GM21367 (cell line): ENCODE results near the gene SPPL2A.

ENCODE experiments used
- ATAC-seq: cut with Tn5 transposase; IDR thresholded peaks from one replicate; pipeline ENCODE4 v1.9.1; 2021; ENCODE audit not compliant: unreplicated experiment

SPPL2A gene

DNA sequence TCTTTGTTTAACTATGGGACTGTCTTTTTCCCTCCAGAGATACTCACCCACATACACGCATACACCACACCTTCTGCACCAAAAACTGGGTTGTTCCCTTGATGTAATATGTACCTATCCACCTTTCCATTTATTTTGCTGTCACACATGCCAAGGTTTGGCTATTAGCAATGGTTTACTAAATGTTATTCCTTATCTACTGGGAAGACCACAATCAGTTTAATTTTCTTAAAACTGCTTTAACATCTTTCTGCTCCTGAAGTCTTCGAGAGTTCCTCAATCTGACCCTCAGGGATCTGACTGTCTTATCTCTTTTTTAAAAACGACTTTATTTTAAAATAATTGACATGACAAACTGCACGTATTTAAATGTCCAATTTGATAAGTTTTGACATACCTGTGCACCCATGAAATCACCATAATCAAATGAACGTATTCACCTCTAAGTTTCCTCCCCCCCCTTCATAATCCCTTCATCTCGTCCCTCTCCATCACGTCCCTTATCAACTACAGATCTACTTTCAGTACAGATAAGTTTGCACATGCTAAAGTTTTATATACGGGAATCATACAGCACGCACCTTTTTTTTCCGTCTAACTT, 78.1 kb downstream of the SPPL2A start:
- no peak for ATAC-seq

- peak; percentile 77 for ATAC-seq
Measured at GRCh38 chr15:50686469-50687301, 78.8 kb downstream of the SPPL2A start, which contains the start of gene TRPM7. Gene TRPM7 (minus strand): TSS chr15:50686797. CDS start chr15:50686533, 264 bp downstream.

DNA sequence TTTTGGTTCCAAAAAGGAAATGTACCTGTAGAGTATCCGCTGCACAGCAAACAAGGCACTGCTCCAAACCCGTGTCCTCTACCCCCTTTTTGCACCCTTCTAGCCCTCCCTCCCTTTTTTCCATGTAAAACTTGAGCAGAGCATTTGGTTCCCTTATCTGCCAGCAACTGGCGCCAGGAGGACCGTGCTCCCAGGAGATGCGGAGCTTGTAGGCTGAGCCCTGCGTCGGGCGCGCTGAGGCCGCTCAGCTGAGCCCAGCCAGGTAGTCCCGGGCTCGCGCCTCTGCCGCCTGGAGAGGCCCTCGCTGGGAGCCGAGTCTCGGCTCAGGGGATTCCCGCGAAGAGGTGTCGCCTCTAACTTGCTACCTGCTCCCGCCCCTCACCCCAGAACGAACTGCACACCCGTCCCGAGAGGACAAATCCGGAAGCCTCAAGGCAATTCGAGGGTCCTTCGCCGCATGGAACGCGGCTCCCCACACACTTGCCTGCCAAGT, 79.5 kb downstream of the SPPL2A start:
- peak; percentile 40 for ATAC-seq

DNA sequence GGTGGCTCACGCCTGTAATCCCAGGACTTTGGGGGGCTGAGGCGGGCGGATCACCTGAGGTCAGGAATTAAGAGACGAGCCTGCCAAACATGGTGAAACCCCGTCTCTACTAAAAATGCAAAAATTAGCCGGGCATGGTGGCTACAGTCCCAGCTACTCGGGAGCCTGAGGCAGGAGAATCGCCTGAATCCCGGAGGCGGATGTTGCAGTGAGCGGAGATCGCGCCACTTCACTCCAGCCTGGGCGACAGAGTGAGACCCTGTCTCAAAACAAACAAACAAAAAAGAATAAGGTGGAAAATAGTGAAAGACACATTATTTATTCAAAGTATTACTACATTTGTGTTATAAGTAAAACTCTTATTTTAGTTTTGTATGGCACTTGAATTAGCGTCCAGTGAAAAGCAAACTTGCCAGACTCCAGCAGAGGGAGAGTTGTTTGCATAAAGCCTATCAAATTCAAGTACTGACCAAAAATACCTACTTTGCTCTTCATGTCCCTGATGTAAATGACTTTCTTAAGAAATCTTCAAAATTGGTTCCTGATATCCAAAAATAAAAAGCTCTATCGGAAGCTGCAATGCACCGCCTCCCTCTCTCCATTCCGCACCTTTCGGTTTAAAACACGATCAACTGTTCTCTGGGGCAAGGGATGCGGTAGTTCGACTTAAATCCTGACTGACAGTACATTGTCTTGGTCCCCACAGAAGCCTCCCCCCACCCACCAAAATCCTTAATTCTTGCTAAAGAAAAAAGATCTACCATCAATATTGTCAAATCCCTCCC, 80.1 kb downstream of the SPPL2A start:
- no peak for ATAC-seq

- ATAC-seq, result no peak
Measured at GRCh38 chr15:50681467-50681866, 84.0 kb downstream of the SPPL2A start.

GRCh38 chr15:50676799-50677483, 88.6 kb downstream of the SPPL2A start:
- no peak for ATAC-seq

DNA sequence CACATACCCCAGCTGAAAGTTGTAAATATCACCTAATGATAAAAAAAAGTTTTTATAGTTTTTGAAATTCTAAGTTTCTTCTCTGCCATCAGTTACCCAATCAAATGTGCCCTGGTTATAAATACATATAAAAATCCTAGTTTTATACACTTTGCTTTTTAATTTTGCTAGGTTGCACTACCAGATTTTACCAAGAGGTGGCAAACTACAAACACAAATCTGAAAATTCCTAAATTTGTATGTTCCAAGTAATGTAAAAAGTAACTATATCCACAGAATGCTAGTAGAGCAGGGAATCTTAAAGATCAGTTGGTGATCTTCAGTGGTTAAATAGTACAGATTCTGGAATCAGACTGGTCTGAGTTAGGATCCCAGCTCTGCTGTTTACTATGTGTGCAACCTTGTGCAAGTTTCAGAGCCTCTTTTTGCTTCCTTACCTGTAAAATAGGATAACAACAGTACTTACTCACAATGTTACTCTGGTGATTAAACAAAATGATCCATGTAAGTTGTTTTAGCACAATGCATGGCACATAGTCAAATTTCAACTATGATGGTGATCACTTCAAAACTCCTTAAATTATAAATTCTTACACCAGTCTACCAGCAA, 89.9 kb downstream of the SPPL2A start:
- ATAC-seq, result no peak

DNA sequence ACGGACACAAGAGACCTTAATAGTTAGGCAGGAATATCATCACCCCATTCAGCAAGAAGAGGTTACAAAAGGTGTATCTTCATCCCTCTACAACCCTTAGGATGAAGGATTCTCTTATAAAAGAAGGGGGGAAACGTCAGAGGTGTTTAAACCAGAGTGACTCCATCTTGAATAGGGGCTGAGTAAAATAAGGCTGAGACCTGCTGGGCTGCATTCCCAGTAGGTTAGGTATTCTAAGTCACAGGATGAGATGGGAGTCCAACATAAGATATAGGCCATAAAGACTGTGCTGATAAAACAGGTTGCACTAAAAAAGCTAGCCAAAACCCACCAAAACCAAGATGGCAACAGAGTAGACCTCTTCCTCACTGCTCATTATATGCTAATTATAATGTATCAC, 95.4 kb downstream of the SPPL2A start:
- ATAC-seq, result no peak

- ATAC-seq, result no peak
Measured at GRCh38 chr15:50669611-50670010, 95.9 kb downstream of the SPPL2A start.

DNA sequence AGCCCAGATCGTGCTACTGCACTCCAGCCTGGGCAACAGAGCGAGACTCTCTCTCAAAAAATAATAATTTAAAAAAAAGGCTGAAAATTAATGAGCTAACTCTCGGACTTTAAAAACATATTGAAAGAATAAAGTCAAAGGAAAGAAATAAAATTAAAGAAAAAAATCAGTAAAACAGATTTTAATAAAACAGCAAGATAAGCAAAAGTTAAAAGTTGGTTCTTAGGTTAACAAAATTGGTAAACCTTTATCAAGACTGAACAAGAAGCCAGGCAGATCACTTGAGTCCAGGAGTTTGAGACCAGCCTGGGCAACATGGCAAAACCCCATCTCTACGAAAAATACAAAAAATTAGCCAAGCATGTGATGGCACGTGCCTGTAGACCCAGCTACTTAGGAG, 99.6 kb downstream of the SPPL2A start:
- no peak for ATAC-seq

DNA sequence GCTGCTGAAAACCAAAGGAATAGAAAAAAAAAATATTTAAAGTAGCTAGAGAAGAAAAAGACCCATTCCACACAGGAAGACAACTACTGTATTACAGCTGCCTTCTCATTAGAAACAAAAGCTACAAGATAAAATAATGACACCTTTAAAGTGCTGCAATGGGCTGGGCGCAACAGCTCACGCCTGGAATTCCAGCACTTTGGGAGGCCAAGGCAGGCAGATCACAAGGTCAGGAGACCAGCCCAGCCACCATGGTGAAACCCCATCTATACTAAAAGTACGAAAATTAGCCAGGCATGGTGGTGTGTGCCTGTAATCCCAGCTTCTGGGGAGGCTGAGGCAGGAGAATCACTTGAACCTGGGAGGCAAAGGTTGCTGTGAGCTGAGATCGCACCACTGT, 110.0 kb downstream of the SPPL2A start:
- ATAC-seq, result no peak

DNA sequence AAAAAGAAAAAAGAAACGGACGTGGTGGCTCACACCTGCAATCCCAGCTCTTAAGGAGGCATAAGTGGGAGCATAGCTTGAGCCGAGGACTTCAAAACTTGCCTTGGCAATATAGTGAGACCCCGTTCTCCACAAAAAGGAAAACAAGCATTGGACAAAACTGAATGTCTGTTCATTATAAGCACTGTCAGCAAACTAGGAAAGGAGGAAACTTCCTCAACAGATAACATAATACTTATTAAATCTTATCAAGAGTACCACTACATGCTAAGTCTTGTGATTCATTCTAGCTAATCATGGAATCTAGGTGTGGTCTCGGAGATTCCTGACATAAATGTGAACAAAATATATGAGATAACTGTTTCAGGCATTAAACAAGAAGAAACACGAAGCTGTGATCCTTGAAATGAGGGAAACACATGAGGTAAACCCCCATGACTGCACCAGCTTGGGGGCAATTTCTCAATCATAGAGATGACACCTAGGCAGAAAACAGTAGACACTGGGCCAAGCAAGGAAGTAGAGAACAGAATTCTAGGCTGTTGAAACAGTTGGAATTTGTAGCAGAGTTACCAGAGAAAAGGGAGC, 112.3 kb downstream of the SPPL2A start:
- ATAC-seq, result no peak

- ATAC-seq, result no peak
Measured at GRCh38 chr15:50652671-50653070, 112.8 kb downstream of the SPPL2A start.
